Measurements from ENCODE around the gene UGGT2. TPM values are rescaled to one million over a fixed set of nuclear protein-coding genes. Genes with fewer than 3 reads are reported as not detected.
"Not testable (repeated sequence)": the region's sequence is repeated elsewhere in the genome, so short reads cannot be mapped to it uniquely, and the experiment has no call there.

The UGGT2 gene
- total and polyA plus RNA-seq, 7 donors, result 2.1 to 7.2 (median 4.3) TPM

- ATAC-seq, result no peak
- WGBS, 3 donors, result 98% methylated on average over 3 of the region's 3 CpGs
- no peaks in the 10 kb centered on the region for H3K27me3 ChIP-seq (ENCODE audit: insufficient read depth in 3 of 3, low read length in 2 of 3)
- DNase-seq, result no peak
- H3K36me3 ChIP-seq (ENCODE audit: insufficient read depth in 1 of 2, low read depth in 1 of 2), result peaks cover 0 to 6% of the 10 kb centered on the region in 2 donors
- no peak for TF ChIP-seq CTCF (IDR thresholded peaks at IDR 0.05)
- no peak overlapping the region for H3K27ac ChIP-seq
- no peaks in the 10 kb centered on the region for H3K4me1 ChIP-seq
- H3K9me3 ChIP-seq, result peaks cover 7% of the 10 kb centered on the region
- intact Hi-C loops (cut with DNase I), result no loop called here
- H3K4me3 ChIP-seq, result no peak overlapping the region
These were observed 123.8 kb downstream of the UGGT2 start for GRCh38 chr13:95929430-95929829.

GRCh38 chr13:95928367-95928906 lies 124.8 kb downstream of the UGGT2 start:
- H3K4me3 ChIP-seq; intact Hi-C loops (cut with DNase I); ATAC-seq; H3K4me1 ChIP-seq; H3K9me3 ChIP-seq; DNase-seq; H3K27me3 ChIP-seq (ENCODE audit: insufficient read depth in 3 of 3, low read length in 2 of 3); H3K27ac ChIP-seq; H3K36me3 ChIP-seq (ENCODE audit: insufficient read depth in 1 of 2, low read depth in 1 of 2): not testable (repeated sequence)
- 89 to 95% (median 90%) methylated on average over 26 to 36 of the region's 36 CpGs for WGBS, 3 donors

GRCh38 chr13:95926231-95926630 lies 127.0 kb downstream of the UGGT2 start:
- no peak for TF ChIP-seq CTCF (IDR thresholded peaks at IDR 0.05)
- intact Hi-C loops (cut with DNase I), result no loop called here
- 72 to 80% (median 75%) methylated on average over 3 of the region's 3 CpGs for WGBS, 3 donors
- ATAC-seq, result no peak
- DNase-seq, result no peak
- no peak overlapping the region for H3K4me3 ChIP-seq
- H3K36me3 ChIP-seq (ENCODE audit: insufficient read depth in 1 of 2, low read depth in 1 of 2), result peaks cover 0 to 6% of the 10 kb centered on the region in 2 donors
- H3K27me3 ChIP-seq (ENCODE audit: insufficient read depth in 3 of 3, low read length in 2 of 3), result no peaks in the 10 kb centered on the region
- peaks cover 7% of the 10 kb centered on the region for H3K9me3 ChIP-seq
- no peak overlapping the region for H3K27ac ChIP-seq
- H3K4me1 ChIP-seq, result no peaks in the 10 kb centered on the region

GRCh38 chr13:95924389-95924994 lies 128.7 kb downstream of the UGGT2 start:
- no peak for ATAC-seq
- WGBS, 3 donors, result 77 to 85% (median 78%) methylated on average over 5 of the region's 5 CpGs
- peaks cover 1% of the 10 kb centered on the region for H3K9me3 ChIP-seq
- H3K27me3 ChIP-seq (ENCODE audit: insufficient read depth in 3 of 3, low read length in 2 of 3), result no peaks in the 10 kb centered on the region
- H3K36me3 ChIP-seq (ENCODE audit: insufficient read depth in 1 of 2, low read depth in 1 of 2), result peaks cover 0 to 6% of the 10 kb centered on the region in 2 donors
- no peak for TF ChIP-seq CTCF (IDR thresholded peaks at IDR 0.05)
- no peaks in the 10 kb centered on the region for H3K4me1 ChIP-seq
- intact Hi-C loops (cut with DNase I), result no loop called here
- no peak overlapping the region for H3K27ac ChIP-seq
- no peak overlapping the region for H3K4me3 ChIP-seq
- no peak for DNase-seq

GRCh38 chr13:95921485-95921884 lies 131.7 kb downstream of the UGGT2 start:
- no peaks in the 10 kb centered on the region for H3K27me3 ChIP-seq (ENCODE audit: insufficient read depth in 3 of 3, low read length in 2 of 3)
- no peak overlapping the region for H3K27ac ChIP-seq
- no peaks in the 10 kb centered on the region for H3K4me1 ChIP-seq
- H3K9me3 ChIP-seq, result no peaks in the 10 kb centered on the region
- ATAC-seq (no peak), DNase-seq (no peak)
- H3K4me3 ChIP-seq, result no peak overlapping the region
- TF ChIP-seq CTCF (IDR thresholded peaks at IDR 0.05), result no peak
- intact Hi-C loops (cut with DNase I), result no loop called here
- H3K36me3 ChIP-seq (ENCODE audit: insufficient read depth in 1 of 2, low read depth in 1 of 2), result peaks cover 0 to 6% of the 10 kb centered on the region in 2 donors
- 85 to 90% (median 88%) methylated on average over 2 of the region's 2 CpGs for WGBS, 3 donors

Data from psoas muscle (tissue), 8 donors.